Ammon's horn (tissue), 1 donor: ENCODE results near the gene STMP1.
"Not testable (repeated sequence)": the region's sequence is repeated elsewhere in the genome, so short reads cannot be mapped to it uniquely, and the experiment has no call there.

Experiments used
- DNase-seq: peaks from one replicate; pipeline ENCODE4 v3.0.0-alpha.2; 2016; ENCODE audit warnings: low spot score

Gene STMP1

GRCh38 chr7:135664046-135664589, 1.8 kb downstream of the STMP1 start:
- DNase-seq = no peak

DNA sequence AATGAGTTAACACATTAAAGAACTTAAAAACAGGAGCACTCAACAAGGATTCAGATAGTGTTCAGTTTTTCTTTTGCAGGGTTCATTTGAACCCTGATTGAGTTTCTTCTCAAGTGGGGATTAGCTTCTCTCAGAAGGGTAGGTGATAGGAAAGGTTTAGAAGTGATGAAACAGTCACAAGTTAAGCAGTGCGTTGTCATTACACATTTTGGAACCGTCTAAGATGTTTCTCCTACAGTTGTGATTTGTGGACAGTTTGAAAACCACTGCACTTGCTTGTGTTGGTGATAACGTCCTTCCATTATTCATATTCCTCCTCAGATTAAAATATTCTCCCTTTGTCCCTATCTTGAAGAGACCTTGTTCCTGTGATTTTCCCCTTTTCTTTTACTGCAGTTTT, 2.7 kb downstream of the STMP1 start:
- DNase-seq = no peak

DNA sequence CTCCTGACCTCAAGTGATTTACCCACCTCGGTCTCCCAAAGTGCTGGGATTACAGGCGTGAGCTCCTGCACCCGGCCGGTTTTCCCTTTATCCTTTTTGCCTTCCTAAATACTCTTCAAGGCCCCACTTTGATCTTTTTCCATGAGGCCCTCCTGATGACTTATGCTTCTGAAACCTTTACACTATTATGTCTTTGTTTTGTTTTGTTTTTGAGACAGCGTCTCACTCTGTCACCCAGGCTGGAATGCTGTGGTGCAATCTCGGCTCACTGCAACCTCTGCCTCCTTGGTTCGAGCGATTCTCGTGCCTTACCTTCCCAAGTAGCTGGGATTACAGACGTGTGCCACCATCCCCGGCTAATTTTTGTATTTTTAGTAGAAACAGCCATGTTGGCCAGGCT, 3.8 kb downstream of the STMP1 start:
- no peak for DNase-seq

- no peak for DNase-seq
Observed at GRCh38 chr7:135666846-135667245, 4.5 kb downstream of the STMP1 start.

DNA sequence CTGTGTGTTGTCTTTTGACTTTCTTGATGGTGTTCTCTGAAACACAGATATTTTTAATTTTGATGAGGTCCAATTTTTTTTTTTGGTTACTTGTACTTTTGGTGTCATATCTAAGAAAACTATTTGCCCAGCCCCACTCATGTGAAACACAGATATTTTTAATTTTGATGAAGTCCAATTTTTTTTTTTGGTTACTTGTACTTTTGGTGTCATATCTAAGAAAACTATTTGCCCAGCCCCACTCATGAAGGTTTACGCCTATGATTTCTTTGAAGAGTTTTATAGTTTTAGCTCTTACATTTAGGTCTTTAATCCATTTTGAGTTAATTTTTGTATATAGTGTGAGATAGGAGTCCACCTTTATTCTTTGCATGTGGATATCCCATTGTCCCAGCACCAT, 5.3 kb downstream of the STMP1 start:
- not testable (repeated sequence) for DNase-seq

DNA sequence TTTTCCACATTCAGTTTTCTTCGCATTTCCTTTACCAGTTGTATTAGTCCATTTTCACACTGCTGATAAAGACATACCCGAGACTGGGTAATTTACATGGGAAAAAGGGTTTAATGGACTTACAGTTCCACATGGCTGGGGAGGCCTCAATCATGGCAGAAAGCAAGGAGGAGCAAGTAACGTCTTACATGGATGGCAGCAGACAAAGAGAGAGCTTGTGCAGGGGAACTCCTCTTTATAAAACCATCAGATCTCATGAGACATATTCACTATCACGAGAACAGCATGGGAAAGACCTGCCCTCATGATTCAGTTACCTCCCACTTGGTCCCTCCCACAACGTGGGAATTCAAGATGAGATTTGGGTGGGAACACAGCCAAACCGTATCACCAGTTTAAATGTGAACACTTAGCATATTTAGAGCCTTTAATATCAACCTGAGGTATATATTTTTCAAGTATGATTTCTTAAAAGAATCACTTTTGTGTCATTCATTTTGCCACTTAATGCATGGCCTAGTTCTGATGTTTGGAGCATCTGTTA, 6.6 kb downstream of the STMP1 start:
- DNase-seq = not testable (repeated sequence)

GRCh38 chr7:135669774-135670173, 7.5 kb downstream of the STMP1 start:
- DNase-seq = no peak

GRCh38 chr7:135670179-135670578, 7.9 kb downstream of the STMP1 start:
- no peak for DNase-seq

DNA sequence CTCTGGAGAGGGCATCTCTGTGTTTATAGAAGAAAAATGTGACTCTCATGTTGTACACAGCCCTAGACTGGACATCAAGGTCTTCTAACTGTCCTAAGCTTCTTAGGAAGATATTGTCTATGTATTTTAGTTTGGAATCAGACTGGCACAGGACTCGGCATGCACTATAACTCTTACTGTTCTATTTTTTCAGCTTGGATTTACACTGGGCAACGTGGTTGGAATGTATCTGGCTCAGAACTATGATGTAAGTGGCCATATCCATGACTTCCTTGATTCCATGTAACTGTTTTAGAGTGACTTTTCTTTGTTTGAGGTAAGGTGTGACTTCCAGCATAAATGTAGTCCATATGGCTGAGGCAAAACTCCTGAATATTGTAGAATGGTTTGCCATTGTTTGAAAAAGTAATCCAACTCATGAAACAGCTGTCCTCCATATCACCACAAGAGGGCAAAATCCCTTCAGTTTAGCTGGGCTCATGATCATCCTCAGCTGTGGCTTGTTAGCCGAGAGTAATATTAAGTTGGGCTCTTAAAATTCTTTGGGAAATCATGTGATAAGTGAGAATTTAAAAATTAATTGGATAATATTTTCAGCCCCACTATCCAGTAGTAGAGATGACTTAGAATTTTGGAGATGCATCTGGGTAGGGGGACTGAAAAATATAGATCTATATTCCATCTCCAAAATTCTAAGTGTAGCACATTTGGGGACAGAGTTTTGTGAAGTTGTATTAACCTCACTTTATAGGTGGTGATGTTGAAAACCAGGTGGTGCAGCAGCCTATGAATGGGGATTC, 10.4 kb downstream of the STMP1 start:
- DNase-seq = peak; percentile 72

- no peak for DNase-seq
Observed at GRCh38 chr7:135673360-135673706, 11.0 kb downstream of the STMP1 start.

GRCh38 chr7:135678612-135679575, 16.6 kb downstream of the STMP1 start:
- no peak for DNase-seq

- DNase-seq = no peak
Observed at GRCh38 chr7:135681762-135682161, 19.4 kb downstream of the STMP1 start.

DNA sequence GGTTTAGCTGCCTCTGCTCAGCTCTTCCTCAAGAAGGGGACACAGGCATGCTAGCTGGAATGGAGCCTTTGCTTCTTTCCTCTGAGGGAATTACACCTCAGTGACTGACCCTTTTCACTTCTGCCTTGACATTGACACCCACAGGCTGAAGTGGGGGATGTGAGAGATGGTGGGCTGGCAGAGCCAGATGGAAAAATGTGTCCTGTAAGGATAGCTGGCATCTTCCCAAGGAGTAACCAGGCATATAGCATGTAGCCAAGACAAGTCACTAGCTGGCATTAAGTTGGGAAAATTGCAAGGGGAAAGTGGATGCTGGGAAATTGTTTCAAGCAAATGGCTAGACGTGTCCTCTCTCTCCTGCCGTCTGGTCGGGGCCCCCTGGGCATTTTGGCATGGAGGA, 19.9 kb downstream of the STMP1 start:
- no peak for DNase-seq

- no peak for DNase-seq
Observed at GRCh38 chr7:135683609-135684008, 21.3 kb downstream of the STMP1 start.

DNA sequence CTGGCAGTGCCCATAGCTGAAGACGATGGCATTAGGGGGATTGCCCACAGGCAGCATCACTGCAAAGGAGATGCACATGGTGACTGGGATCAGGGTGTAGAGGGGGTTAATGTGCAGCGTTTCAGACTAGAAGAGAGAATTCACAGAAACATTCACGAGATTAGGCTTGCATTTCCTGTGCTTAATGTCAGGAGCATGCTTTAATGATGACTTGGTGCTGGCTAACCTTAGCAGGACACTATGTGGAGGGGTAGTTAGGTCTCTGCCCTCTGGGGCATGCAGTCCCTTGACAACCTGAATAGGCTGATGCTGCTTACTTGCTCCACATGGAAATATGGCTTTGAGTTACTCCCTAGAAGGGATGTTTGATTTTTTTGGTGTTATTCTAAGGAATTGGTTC, 21.8 kb downstream of the STMP1 start:
- no peak for DNase-seq

GRCh38 chr7:135684699-135685098, 22.4 kb downstream of the STMP1 start:
- DNase-seq = no peak

DNA sequence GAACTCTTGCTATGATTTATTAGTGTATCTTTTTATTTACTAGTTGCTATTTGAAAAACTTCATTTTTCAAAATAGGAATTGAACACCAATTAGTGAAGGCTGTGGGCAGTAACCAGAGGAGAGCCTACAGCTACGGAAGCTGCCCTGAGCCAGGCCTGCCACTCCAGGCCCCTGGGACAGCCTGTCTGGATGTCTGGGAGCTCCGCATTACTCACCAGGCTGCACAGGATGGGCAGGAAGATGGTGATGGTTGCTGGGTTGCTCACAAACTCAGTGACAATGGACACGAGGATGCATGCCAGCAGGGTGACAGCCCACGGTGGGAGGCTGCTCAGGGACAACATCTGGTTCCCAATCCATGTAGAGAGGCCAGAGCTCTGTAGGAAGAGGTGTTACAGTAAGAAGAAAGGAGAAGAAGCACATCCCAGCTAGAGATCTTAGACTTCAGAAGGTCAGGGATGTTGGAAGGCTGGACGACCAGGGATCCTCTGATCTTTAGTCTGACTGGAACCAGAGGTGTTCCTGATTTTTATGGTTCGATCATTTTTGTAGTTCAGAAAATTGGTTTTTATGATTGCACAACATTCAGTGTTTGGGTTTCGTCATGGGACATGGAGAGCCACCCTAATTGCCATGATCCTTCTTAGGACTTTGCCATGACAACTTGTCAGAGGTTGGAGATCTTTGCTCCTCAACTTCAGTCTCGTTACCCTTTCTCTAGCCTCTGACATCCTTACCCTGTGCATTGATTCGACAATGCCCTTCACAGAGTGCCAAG, 23.2 kb downstream of the STMP1 start:
- no peak for DNase-seq

- no peak for DNase-seq
Observed at GRCh38 chr7:135687466-135687865, 25.2 kb downstream of the STMP1 start.

DNA sequence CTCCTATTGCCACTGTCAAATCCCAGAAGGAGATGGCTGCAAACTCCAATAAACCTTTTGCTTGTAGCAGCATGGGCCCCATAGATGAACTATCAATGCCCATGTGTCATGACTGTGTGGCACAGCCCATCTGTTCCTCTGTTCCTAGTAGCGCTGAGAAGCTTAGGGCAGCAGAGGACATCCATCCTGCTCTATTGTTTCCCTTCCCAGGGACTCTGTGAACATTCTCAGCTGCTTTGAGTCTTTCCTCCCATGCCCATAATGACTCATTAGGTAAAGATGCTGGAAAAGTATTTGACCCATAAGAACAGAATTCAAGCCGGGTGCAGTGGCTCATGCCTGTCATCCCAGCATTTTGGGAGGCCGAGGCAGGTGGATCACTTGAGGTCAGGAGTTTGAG, 28.3 kb downstream of the STMP1 start:
- no peak for DNase-seq

- DNase-seq = no peak
Observed at GRCh38 chr7:135692055-135692454, 29.7 kb downstream of the STMP1 start.

- not testable (repeated sequence) for DNase-seq
Observed at GRCh38 chr7:135692606-135693005, 30.3 kb downstream of the STMP1 start.

DNA sequence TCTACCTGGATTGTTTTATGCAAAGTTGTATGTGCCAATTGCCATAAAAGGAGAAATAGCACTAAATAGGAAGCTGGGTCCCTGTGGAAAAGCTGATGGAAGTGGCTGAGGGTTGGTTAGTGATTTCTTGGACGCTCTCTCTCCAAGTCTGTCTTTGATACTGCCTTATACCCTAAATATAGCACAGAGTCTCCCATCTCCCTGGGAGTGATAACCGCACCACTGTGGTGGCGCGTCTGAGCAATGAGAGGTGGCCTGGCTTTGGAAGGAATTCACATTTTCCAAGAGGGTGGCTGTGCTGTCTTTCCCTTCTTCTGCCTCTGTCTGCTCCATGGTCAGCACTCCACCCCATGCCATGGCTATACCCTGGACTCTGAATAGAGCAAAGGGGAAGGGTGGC, 31.2 kb downstream of the STMP1 start:
- DNase-seq = no peak
